Heart right ventricle (tissue), 16 donors: ENCODE results near the gene NEK10. TPM values are rescaled to one million over a fixed set of nuclear protein-coding genes. Genes with fewer than 3 reads are reported as not detected.

Experiments
- ATAC-seq, 8 donors: fragments of 200-7000 bp; cut with Tn5 transposase; one replicate each; pipeline ENCODE4 v1.9.1; 2020; ENCODE audit warnings: mild to moderate bottlenecking in 8 of 8, moderate library complexity in 8 of 8, moderate number of reproducible peaks in 1 of 8
- DNase-seq, 2 donors: peaks; one replicate each; pipeline ENCODE4 v3.0.0-alpha.2; 2020
- H3K27ac ChIP-seq, 10 donors: fragments of 200-600 bp; sonication (generic) in 2 of 10; one replicate each; pipeline versions ENCODE4 v1.5.0 to v1.8.0; 2020 to 2022; ENCODE audit warnings: mild to moderate bottlenecking in 3 of 10
- H3K27me3 ChIP-seq, 7 donors: fragments of 200-600 bp; one replicate each; pipeline ENCODE4 v1.8.0; 2021 to 2022; ENCODE audit warnings: mild to moderate bottlenecking in 2 of 7
- H3K36me3 ChIP-seq, 9 donors: fragments of 200-600 bp; sonication (generic) in 1 of 9; one replicate each; pipeline versions ENCODE4 v1.5.0 to v1.8.0; 2020 to 2022; ENCODE audit warnings: mild to moderate bottlenecking in 2 of 9
- H3K4me1 ChIP-seq, 9 donors: fragments of 200-600 bp; sonication (generic) in 1 of 9; one replicate each; pipeline versions ENCODE4 v1.5.0 to v1.8.0; 2020 to 2022; ENCODE audit warnings: mild to moderate bottlenecking in 4 of 9
- H3K4me3 ChIP-seq, 10 donors: fragments of 200-600 bp; sonication (generic) in 2 of 10; one replicate each; pipeline versions ENCODE4 v1.5.0 to v1.8.0; 2020 to 2022; ENCODE audit warnings: mild to moderate bottlenecking in 7 of 10, moderate library complexity in 2 of 10
- H3K9me3 ChIP-seq, 11 donors: fragments of 200-600 bp in 10 of 11; sonication (generic) in 2 of 11; one replicate each; pipeline versions ENCODE4 v1.5.0 to v1.8.0; 2013 to 2022; ENCODE audit warnings: mild to moderate bottlenecking in 2 of 11, control low read depth in 1 of 11, moderate library complexity in 1 of 11
- CTCF ChIP-seq, 9 donors: fragments of 200-600 bp; sonication (generic) in 2 of 9; IDR thresholded peaks; one replicate each; pipeline versions ENCODE4 v1.5.0 to v1.8.0; 2021 to 2022; ENCODE audit warnings: antibody characterized with exemption in 9 of 9, mild to moderate bottlenecking in 5 of 9, moderate library complexity in 1 of 9
- WGBS, 2 donors: extraction: QIAGEN DNeasy Blood & Tissue Kit; methylation state at CpG; one replicate each; pipeline ENCODE4 v1.1.7; 2013; ENCODE audit warnings: inconsistent platforms in 1 of 2; 5-methylcytosine and 5-hydroxymethylcytosine counted together
- intact Hi-C, 10 donors: fragments of 100-400 bp; cut with DNase I; formaldehyde crosslinking; loops; one replicate each; pipeline versions ENCODE4 v1.11.1 to v1.14.2; 2022
- polyA plus RNA-seq, 2 donors: library from polyadenylated mRNA; stranded (reverse); fragments of 200-250 nt; gene quantifications; one replicate each; pipeline ENCODE4 v1.2.3, GENCODE V29; 2013
- total RNA-seq, 10 donors: library from RNA; stranded (reverse); fragmentation: NEBNext Ultra II Directional in 3 of 10; extraction: Animal tissue kit (Norgen Biotek cat#: 25700) in 3 of 10; gene quantifications; one replicate each; pipeline versions ENCODE4 v1.2.1 to v1.2.4, GENCODE V29; 2021 to 2023
- donor health status: Arrhythmogenic right ventricular cardiomyopathy.
- donor health status: ischemic (EF 13 %, LVEDD 7.1; RV severe dilation, severe dysfunction).
- donor health status: healthy with polysubstance abuse.
- donor health status: DM: no; HTN: yes; CAD: no.
- donor health status: DM: no; HTN: no; CAD: no.
- donor health status: ischemic (EF 25% LVEDD 6.9; RV normal size, moderate dysfunction).
- donor health status: ischemic (EF 25% LVEDD 5.7; RV mildly dilated, moderate dysfunction).
- donor health status: healthy.
- donor health status: DM: yes; HTN: yes; CAD: no.
- donor health status: Ischemic cardiomyopathy.
- donor health status: ischemic (EF 35%, LVEDD 5.7; RV mildly dilated, moderate dysfunction).
- donor health status: nonischemic (EF 11% LVEDD 7.7; RV severe dilation, severe dysfunction).
- donor health status: DM: yes; HTN: yes; CAD: no.
- donor health status: PGD.
- donor health status: ischemic (EF 29% LVEDD 5.4; RV normal size, mild dysfunction).
- donor health status: nonischemic (EF 23%, LVEDD 6.1; RV moderate dilation, normal function).

The NEK10 gene
- total and polyA plus RNA-seq, 12 donors, result 0.36 to 17.5 (median 7.8) TPM

GRCh38 chr3:27145719-27146118 is 223.5 kb downstream of the NEK10 start:
- Histone ChIP-seq H3K4me3 (no peak overlapping the region), H3K27ac (no peak overlapping the region), H3K27me3 (no peaks in the 10 kb centered on the region), H3K9me3 (peaks cover 0 to 14% (median 0%) of the 10 kb centered on the region in 11 donors), H3K4me1 (peaks cover 0 to 9% (median 0%) of the 10 kb centered on the region in 9 donors), H3K36me3 (no peaks in the 10 kb centered on the region)
- intact Hi-C loops, result no loop called here
- ATAC-seq (no peak), DNase-seq (no peak)
- WGBS, 2 donors, result 92 to 98% methylated on average over 3 of the region's 3 CpGs
- no peak for TF ChIP-seq CTCF (IDR thresholded peaks at IDR 0.05)

GRCh38 chr3:27141668-27142067 is 227.5 kb downstream of the NEK10 start:
- ATAC-seq, result no peak
- Histone ChIP-seq H3K9me3 (peaks cover 0 to 14% (median 0%) of the 10 kb centered on the region in 11 donors), H3K36me3 (no peaks in the 10 kb centered on the region), H3K4me3 (no peak overlapping the region), H3K27ac (no peak overlapping the region), H3K27me3 (no peaks in the 10 kb centered on the region), H3K4me1 (peaks cover 0 to 10% (median 0%) of the 10 kb centered on the region in 9 donors)
- DNase-seq, result no peak
- TF ChIP-seq CTCF (IDR thresholded peaks at IDR 0.05), result no peak
- intact Hi-C loops, result no loop called here

GRCh38 chr3:27138562-27138961 is 230.6 kb downstream of the NEK10 start:
- no peak overlapping the region for H3K27ac ChIP-seq
- no peak overlapping the region for H3K4me3 ChIP-seq
- no peaks in the 10 kb centered on the region for H3K36me3 ChIP-seq
- no peaks in the 10 kb centered on the region for H3K27me3 ChIP-seq
- intact Hi-C loops, result loop anchor here in 7 of 10 donors (5.0 to 10.0 kb wide), 5 partner anchors 106 to 536 kb away; no protein-coding TSS in a partner anchor
- no peak for TF ChIP-seq CTCF (IDR thresholded peaks at IDR 0.05)
- H3K9me3 ChIP-seq, result peaks cover 0 to 14% (median 0%) of the 10 kb centered on the region in 11 donors
- peak in 5 of 8 donors; percentile 45 to 92 (median 53) for ATAC-seq
- H3K4me1 ChIP-seq, result peaks cover 0 to 10% (median 0%) of the 10 kb centered on the region in 9 donors
- DNase-seq, result peak in 1 of 2 donors; percentile 14

GRCh38 chr3:27138005-27138404 is 231.2 kb downstream of the NEK10 start:
- intact Hi-C loops, result loop anchor here in 7 of 10 donors (5.0 to 10.0 kb wide), 5 partner anchors 107 to 537 kb away; no protein-coding TSS in a partner anchor
- H3K4me3 ChIP-seq, result no peak overlapping the region
- peaks cover 0 to 14% (median 0%) of the 10 kb centered on the region in 11 donors for H3K9me3 ChIP-seq
- H3K27ac ChIP-seq, result peak overlapping the region in 1 of 10 donors; percentile 22
- no peak for TF ChIP-seq CTCF (IDR thresholded peaks at IDR 0.05)
- no peaks in the 10 kb centered on the region for H3K36me3 ChIP-seq
- DNase-seq (no peak), ATAC-seq (peak in 2 of 8 donors; percentile 22 to 33)
- no peaks in the 10 kb centered on the region for H3K27me3 ChIP-seq
- WGBS, 2 donors, result 82 to 87% methylated on average over 4 of the region's 4 CpGs
- H3K4me1 ChIP-seq, result peaks cover 0 to 10% (median 0%) of the 10 kb centered on the region in 9 donors
